Hematopoietic multipotent progenitor cell treated with erythropoietin and hydrocortisone succinate and interleukin-3 and kit ligand, for 8 days (in vitro differentiated cells): ENCODE results near the gene NBAS.

Experiments used
- DNase-seq: peaks from one replicate; pipeline ENCODE4 v3.0.0-alpha.2; 2015

Gene NBAS

GRCh38 chr2:15588329-15588919 lies 27.3 kb upstream of the NBAS start:
- DNase-seq, result peak; percentile 86

- no peak for DNase-seq
Measured at GRCh38 chr2:15584767-15585469, 23.8 kb upstream of the NBAS start.

- no peak for DNase-seq
Measured at GRCh38 chr2:15584316-15584715, 23.2 kb upstream of the NBAS start.

GRCh38 chr2:15583826-15584225 lies 22.7 kb upstream of the NBAS start:
- no peak for DNase-seq

- no peak for DNase-seq
Measured at GRCh38 chr2:15582710-15583357, 21.7 kb upstream of the NBAS start.

GRCh38 chr2:15580451-15580850 lies 19.3 kb upstream of the NBAS start:
- no peak for DNase-seq

- no peak for DNase-seq
Measured at GRCh38 chr2:15579641-15580040, 18.5 kb upstream of the NBAS start.

- DNase-seq, result peak; percentile 95
Measured at GRCh38 chr2:15577071-15577735, 16.1 kb upstream of the NBAS start.

- DNase-seq, result no peak
Measured at GRCh38 chr2:15571729-15572128, 10.6 kb upstream of the NBAS start.

GRCh38 chr2:15570104-15570503 lies 9.0 kb upstream of the NBAS start:
- no peak for DNase-seq

GRCh38 chr2:15568874-15569273 lies 7.7 kb upstream of the NBAS start:
- DNase-seq, result no peak

GRCh38 chr2:15566912-15567311 lies 5.8 kb upstream of the NBAS start:
- no peak for DNase-seq

GRCh38 chr2:15565994-15566671 lies 5.0 kb upstream of the NBAS start:
- no peak for DNase-seq

GRCh38 chr2:15565392-15565791 lies 4.3 kb upstream of the NBAS start:
- no peak for DNase-seq

- DNase-seq, result no peak
Measured at GRCh38 chr2:15563227-15564100, 2.3 kb upstream of the NBAS start.

- DNase-seq, result no peak
Measured at GRCh38 chr2:15562354-15563031, 1.4 kb upstream of the NBAS start.

GRCh38 chr2:15561574-15562344 lies 625 bp upstream of the NBAS start:
- peak; percentile 88 for DNase-seq

GRCh38 chr2:15560140-15560987 lies 770 bp downstream of the NBAS start:
- peak; percentile 59 for DNase-seq

GRCh38 chr2:15559379-15560139 lies 1.6 kb downstream of the NBAS start:
- DNase-seq, result peak; percentile 68
